ENCODE measurements around the gene FHL2.

Gene FHL2

GRCh38 chr2:105391058-105391627 is 7.7 kb downstream of the FHL2 start:
- H3K27me3 Mint-ChIP-seq (ENCODE audit: low read depth), result peaks cover 6% of the 10 kb centered on the region
- no peak overlapping the region for H3K4me3 Mint-ChIP-seq
- peaks cover 35% of the 10 kb centered on the region for H3K36me3 Mint-ChIP-seq (ENCODE audit: low read depth)
- H3K4me1 Mint-ChIP-seq, result peaks cover 66% of the 10 kb centered on the region
- H3K27ac Mint-ChIP-seq, result peak overlapping the region; percentile 8 to 69 (median 53)
- H3K9me3 Mint-ChIP-seq, result no peaks in the 10 kb centered on the region
- TF ChIP-seq, protein P1, sequence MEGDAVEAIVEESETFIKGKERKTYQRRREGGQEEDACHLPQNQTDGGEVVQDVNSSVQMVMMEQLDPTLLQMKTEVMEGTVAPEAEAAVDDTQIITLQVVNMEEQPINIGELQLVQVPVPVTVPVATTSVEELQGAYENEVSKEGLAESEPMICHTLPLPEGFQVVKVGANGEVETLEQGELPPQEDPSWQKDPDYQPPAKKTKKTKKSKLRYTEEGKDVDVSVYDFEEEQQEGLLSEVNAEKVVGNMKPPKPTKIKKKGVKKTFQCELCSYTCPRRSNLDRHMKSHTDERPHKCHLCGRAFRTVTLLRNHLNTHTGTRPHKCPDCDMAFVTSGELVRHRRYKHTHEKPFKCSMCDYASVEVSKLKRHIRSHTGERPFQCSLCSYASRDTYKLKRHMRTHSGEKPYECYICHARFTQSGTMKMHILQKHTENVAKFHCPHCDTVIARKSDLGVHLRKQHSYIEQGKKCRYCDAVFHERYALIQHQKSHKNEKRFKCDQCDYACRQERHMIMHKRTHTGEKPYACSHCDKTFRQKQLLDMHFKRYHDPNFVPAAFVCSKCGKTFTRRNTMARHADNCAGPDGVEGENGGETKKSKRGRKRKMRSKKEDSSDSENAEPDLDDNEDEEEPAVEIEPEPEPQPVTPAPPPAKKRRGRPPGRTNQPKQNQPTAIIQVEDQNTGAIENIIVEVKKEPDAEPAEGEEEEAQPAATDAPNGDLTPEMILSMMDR (IDR thresholded peaks at IDR 0.05; ENCODE audit: unreplicated experiment in 3 of 3), result no peak

DNA sequence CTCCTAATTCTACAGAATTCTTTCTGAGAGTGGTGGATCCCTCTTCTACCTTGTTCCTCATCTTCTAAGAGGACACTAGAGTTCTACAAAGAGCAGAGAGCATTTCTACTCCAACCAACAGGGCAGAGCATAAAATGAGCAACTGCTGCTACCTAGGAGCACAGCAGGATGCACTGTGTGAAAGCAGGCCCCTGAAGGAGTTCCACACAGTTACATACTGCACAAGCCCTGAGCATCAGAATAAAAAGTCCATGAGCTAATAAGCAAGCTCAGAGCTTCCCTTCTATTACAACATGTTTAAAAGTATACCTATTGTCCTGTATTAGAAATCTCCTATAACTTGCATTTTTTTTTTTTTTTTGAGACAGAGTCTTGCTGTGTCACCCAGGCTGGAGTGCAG is 8.4 kb downstream of the FHL2 start:
- H3K9me3 Mint-ChIP-seq, result no peaks in the 10 kb centered on the region
- TF ChIP-seq, protein P1 (IDR thresholded peaks at IDR 0.05; ENCODE audit: unreplicated experiment in 3 of 3), result no peak
- H3K27me3 Mint-ChIP-seq (ENCODE audit: low read depth), result no peaks in the 10 kb centered on the region
- peak overlapping the region; percentile 53 to 71 (median 68) for H3K27ac Mint-ChIP-seq
- peaks cover 59% of the 10 kb centered on the region for H3K4me1 Mint-ChIP-seq
- H3K4me3 Mint-ChIP-seq, result no peak overlapping the region
- H3K36me3 Mint-ChIP-seq (ENCODE audit: low read depth), result peaks cover 36% of the 10 kb centered on the region

DNA sequence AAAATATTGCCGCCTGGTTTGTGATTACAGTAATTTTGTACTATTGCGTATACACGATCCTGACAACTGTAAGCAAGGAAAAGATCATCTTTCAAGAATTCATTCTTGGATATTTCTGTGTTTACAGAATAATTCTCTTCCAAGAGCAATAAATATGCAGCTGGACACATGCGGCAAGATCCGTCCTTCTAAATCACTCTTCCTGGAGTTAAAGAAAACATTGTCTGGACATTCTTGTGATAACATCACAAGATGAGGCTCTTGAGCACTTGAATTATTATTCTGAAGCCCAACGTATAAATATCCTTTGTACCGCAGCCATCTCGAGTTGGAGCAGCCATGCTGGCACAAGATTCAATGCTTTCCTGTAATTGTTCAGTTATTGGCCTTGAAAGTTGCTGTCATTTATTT is 9.9 kb downstream of the FHL2 start:
- H3K27ac Mint-ChIP-seq, result peak overlapping the region; percentile 95 to 97 (median 95)
- H3K27me3 Mint-ChIP-seq (ENCODE audit: low read depth), result peaks cover 3% of the 10 kb centered on the region
- H3K9me3 Mint-ChIP-seq, result no peaks in the 10 kb centered on the region
- H3K4me1 Mint-ChIP-seq, result peaks cover 58% of the 10 kb centered on the region
- H3K36me3 Mint-ChIP-seq (ENCODE audit: low read depth), result peaks cover 43% of the 10 kb centered on the region
- peak overlapping the region in 1 of 3 experiments; percentile 39 for H3K4me3 Mint-ChIP-seq
- TF ChIP-seq, protein P1 (IDR thresholded peaks at IDR 0.05; ENCODE audit: unreplicated experiment in 3 of 3), result no peak

DNA sequence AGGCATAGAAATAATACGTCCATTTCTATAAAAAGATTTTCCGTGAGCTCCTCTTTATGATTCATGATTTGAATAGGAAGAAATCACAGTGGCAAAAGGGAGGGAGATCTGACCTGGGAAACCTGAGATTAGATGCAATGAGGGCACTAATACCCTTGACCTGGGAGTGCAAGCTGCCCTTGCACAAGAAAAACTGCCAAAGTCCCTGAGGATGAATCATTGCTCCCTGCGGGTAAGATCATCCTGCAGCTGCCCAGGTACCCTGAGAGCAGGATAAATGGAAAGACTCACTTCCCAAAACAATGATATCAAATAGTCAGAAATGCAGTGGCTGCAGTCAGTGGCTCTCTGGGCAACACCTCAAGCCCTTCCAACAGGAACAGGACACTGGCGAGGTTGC is 11.6 kb downstream of the FHL2 start:
- no peaks in the 10 kb centered on the region for H3K9me3 Mint-ChIP-seq
- TF ChIP-seq, protein P1 (IDR thresholded peaks at IDR 0.05; ENCODE audit: unreplicated experiment in 3 of 3), result no peak
- peaks cover 56% of the 10 kb centered on the region for H3K4me1 Mint-ChIP-seq
- H3K4me3 Mint-ChIP-seq, result no peak overlapping the region
- H3K36me3 Mint-ChIP-seq (ENCODE audit: low read depth), result peaks cover 43% of the 10 kb centered on the region
- H3K27ac Mint-ChIP-seq, result peak overlapping the region in 2 of 3 experiments; percentile 20 to 52
- peaks cover 3% of the 10 kb centered on the region for H3K27me3 Mint-ChIP-seq (ENCODE audit: low read depth)

- Mint-ChIP-seq H3K27ac (peak overlapping the region in 2 of 3 experiments; percentile 44 to 86), H3K36me3 (ENCODE audit: low read depth) (peaks cover 50% of the 10 kb centered on the region), H3K27me3 (ENCODE audit: low read depth) (peaks cover 3% of the 10 kb centered on the region), H3K9me3 (no peaks in the 10 kb centered on the region), H3K4me1 (peaks cover 63% of the 10 kb centered on the region), H3K4me3 (no peak overlapping the region)
- TF ChIP-seq, protein P1 (IDR thresholded peaks at IDR 0.05; ENCODE audit: unreplicated experiment in 3 of 3), result no peak
These were observed 12.9 kb downstream of the FHL2 start for GRCh38 chr2:105385731-105386540.
